ENCODE data around the gene RMC1.
A peak's percentile ranks its signal among the peaks of the same experiment; 100 is the strongest.
"Not testable (repeated sequence)": the region's sequence is repeated elsewhere in the genome, so short reads cannot be mapped to it uniquely, and the experiment has no call there.

RMC1 gene

GRCh38 chr18:23567671-23568070 is 64.4 kb downstream of the RMC1 start:
- DNase-seq, result no peak

- DNase-seq, result no peak
Observed at GRCh38 chr18:23568281-23569138, 65.2 kb downstream of the RMC1 start.

GRCh38 chr18:23569299-23570063 is 66.2 kb downstream of the RMC1 start:
- DNase-seq, result no peak

- no peak for DNase-seq
Observed at GRCh38 chr18:23570912-23571504, 67.7 kb downstream of the RMC1 start.

- DNase-seq, result no peak
Observed at GRCh38 chr18:23572012-23572411, 68.7 kb downstream of the RMC1 start.

- no peak for DNase-seq
Observed at GRCh38 chr18:23572570-23572969, 69.3 kb downstream of the RMC1 start.

- no peak for DNase-seq
Observed at GRCh38 chr18:23573020-23573419, 69.7 kb downstream of the RMC1 start.

GRCh38 chr18:23573626-23574431 is 70.5 kb downstream of the RMC1 start:
- DNase-seq, result no peak

GRCh38 chr18:23574611-23575308 is 71.4 kb downstream of the RMC1 start:
- DNase-seq, result no peak

- no peak for DNase-seq
Observed at GRCh38 chr18:23575309-23575651, 72.0 kb downstream of the RMC1 start.

GRCh38 chr18:23577521-23577920 is 74.2 kb downstream of the RMC1 start:
- not testable (repeated sequence) for DNase-seq

- DNase-seq, result no peak
Observed at GRCh38 chr18:23578067-23578701, 74.9 kb downstream of the RMC1 start.

GRCh38 chr18:23578891-23579653 is 75.8 kb downstream of the RMC1 start:
- peak; percentile 31 for DNase-seq

GRCh38 chr18:23580677-23581367 is 77.5 kb downstream of the RMC1 start:
- DNase-seq, result no peak

Data from SIG-M5 (cell line).